ENCODE measurements around the gene STK38.
"Not testable (repeated sequence)": the region's sequence is repeated elsewhere in the genome, so short reads cannot be mapped to it uniquely, and the experiment has no call there.

Gene STK38

DNA sequence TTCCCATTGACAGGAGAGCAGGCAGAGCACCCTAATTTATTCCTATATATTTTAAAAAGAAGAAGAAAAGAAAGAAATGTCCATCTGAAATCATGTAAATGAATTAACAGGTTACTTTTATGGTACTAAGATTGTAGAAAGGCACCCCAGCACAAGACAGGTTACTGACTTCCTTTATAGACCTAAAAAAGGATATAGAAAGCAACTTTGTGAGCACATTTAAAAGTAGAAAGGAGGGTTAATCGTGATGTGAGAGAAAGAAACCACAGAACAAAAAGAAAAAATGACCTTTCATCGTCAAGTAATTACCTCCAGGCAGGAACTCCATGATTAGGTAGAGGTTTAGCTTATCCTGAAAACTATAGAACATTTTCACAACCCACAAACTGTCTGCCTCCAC lies 29.9 kb downstream of the STK38 start:
- FAIRE-seq, result no peak

DNA sequence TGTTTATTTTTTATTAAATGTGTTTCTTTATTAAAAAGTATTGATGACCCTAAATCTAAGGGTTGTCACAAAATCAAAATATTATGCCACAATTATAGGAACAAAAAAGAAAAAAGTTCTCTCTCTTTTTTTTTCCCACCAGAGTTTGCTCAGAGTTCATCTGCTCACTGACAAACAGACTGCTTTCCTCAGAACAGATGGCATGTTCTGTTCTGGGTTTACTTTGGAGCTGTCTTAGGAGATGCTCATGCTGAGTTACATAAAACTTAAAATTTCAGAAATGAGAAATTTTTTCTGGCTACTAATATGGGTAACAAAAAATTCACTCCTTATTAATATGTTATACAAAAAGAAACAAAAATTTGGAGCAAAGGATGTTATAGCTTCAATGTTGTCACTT lies 30.3 kb downstream of the STK38 start:
- no peak for FAIRE-seq

DNA sequence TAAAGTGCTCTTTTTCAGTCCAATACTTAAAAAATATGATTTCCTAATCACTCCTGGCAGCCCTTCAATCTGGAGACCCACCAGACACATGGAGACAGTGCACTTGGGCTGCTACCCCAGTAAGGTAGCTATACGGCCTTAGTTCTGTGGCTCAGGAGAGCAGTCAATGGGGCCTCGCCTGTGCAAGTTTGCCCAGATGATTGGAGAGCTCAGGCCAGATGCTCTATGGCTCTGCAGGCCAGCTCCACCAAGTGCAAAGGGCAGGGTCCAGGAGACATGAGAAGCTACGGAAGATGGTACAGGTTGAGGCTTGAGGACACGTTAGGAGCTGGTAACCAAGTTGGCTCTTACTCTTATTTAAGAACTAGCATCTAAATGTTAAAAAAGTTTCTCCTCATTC lies 30.7 kb downstream of the STK38 start:
- no peak for FAIRE-seq

DNA sequence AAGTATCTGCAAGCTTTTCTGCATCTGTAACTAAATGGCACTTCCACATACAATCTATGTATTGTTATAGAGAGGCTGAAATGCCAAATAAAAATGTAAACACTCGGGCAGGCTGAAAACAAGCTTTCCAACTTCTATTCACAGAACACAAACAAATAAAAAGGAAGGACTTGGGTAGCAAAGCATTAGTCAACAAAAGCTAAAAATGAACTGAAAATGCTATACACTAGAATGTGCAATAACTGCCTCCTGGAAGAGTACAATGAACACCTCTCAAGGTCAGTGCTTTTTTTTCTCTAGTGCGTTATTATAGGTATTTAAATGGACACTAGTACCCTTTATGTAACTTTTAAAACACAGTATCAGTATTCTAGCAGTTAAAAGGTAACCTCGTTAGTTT lies 31.4 kb downstream of the STK38 start:
- FAIRE-seq, result no peak

DNA sequence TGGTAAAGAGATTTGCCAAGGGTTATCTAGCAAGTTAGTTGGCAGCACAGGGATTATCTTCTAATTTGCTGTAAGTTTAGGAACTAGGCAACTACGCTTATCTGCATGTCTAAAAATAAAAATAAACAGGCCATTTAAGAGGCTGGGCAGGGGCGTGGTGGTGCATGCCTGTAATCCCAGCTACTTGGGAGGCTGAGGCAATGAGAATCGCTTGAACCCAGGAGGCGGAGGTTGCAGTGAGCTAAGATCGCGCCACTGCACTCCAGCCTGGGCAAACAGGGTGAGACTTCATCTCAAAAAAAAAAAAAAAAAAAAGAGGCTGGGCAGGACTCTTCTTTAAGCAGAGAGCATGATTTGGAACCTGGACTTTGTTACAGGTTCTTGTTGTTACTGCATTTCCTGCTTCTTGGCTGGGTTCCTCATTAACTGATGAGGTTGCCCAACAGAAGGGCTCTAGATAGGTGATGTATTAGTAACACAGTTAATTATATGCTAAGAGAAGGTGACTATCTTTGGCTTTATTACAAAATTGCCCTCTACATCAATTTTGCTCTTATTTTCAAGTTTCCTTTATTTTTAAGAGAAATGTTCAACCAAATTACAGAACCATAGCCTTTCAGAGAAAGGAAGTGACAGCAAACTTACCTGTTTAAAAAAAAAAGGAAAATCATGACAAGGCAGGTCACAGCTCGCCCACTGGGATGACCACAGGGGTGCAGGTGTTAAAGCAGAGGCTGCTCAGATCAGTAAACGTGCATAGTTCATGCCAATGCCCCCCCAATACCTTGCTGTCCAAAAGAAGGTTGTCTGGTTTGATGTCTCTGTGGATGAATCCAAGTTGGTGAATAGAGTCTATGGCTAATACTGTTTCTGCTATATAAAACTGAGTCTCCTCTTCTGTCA lies 32.5 kb downstream of the STK38 start:
- no peak for FAIRE-seq

DNA sequence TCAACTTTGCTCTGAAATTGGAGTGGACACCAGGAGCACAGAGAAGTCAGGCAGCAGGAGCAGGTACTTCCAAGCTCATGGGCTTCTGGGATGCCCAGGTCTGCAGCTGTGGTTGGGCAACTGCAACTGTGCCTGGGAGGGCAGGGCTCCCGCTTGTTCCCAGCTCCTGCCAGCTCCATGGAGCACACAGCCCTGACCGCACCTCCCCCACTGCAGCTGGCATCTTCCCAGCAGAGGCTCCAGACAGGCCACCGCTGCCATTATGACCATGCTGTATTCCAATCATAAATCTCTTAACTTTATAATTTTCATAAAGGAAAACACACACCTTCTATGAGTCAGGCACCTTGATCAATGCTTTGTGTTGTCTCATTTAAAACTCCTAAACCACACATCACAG lies 36.9 kb downstream of the STK38 start:
- no peak for FAIRE-seq

DNA sequence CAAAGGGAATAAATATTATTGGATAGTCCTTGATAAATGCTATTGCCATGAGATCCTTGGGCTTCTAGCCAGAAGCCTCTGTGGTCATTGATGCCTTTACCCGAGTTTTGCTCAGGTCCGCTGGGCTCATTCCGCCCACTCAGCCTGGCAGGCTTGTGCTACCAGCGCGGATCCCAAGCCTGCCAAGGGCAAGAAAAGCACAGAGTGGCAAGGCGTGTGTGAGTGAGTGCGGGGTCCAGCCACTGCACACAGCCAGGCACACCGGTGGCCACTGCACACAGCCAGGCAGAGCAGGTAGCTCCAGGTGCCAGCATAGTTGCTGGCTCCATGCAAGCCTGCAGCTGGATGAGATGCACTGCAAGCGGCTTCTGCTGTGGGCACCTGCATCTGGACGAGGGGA lies 38.7 kb downstream of the STK38 start:
- no peak for FAIRE-seq

DNA sequence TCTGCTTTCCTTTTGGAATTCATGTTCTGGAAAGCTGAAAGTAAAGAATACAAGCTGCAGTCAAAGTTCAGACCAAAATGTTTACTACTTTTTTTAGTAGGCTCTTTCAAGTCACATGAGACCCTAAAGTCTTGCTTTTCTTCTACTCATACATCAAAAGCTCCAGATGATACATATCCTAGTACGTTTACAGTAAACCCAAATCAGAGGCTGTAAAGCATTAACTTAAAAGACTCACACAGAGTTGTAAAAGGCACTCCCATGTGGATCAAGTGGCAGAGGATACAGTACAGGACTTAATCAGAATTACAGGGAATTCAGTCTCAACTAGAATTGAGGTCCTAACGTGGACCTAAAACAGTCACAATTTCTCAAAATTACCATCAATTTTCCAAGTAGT lies 40.7 kb downstream of the STK38 start:
- FAIRE-seq, result no peak

DNA sequence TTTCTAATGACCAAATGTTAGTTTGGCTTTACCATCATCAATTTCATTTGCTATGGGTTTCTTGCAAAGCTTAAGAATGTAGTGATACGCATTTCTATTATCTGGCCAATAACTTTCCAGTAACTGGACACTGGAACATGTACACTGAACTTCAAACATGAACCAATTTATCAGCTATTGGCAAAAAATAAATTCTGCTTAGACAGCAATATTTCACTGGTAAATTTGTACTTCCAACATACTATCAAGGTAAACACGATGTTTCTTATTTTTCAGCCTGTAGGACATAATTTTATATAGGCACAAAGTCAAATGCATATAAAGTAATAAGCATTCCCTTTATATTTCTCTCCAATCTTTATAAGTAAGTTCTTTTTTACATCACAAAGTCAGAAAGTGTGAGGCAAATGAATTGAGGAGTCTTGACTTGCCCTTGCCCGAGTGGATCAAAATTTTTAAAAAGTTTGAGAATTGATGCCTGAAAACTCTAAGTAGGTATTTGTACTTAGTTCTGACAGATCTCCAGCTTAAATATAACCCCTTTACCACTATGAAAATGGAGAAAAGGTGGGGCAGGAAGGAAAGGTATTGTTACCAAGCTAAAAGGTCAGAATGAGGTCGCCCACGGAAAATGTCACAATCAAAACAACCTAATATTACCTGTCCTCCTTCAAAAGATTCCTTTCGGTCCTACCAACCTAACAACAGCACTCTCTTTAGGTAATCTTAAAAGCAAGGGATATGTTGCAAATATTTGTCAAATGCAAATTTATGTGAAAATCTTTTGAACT lies 41.3 kb downstream of the STK38 start:
- FAIRE-seq, result no peak

DNA sequence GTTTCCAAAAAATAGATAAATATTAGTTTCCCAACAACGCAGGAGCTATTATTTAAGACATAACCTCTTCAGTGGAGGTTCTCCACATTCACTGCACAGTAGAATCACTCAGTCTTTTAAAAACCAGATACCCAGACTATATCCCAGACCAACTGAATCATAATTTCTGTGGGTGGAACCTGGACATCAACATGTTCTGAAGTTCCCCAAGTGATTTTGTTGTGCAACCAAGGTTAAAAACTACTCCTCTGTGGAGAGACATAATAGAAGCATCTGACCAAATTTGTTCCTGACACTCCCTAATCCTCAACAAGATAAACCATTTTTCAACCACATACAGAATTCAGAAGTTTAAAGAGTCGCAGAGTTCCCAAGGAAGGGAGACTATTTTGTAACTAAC lies 42.3 kb downstream of the STK38 start:
- no peak for FAIRE-seq

DNA sequence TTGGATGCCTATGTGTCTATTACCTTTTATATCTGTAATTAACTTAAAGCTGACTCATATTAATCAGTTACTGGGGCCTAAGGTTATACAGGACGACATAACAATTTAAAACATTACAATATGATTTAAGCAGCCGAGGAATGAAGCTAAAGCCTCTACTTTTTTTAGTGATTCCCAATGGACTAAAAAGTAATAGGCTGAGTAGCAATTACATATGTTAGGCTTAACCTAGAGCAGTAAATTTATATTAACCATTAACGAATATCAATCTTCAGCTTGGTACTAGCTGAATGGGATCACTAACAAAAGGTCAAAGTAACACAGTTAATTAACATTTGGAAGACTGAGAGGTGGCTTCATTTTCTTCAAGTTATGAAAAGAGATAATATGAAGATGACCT lies 43.1 kb downstream of the STK38 start:
- no peak for FAIRE-seq

DNA sequence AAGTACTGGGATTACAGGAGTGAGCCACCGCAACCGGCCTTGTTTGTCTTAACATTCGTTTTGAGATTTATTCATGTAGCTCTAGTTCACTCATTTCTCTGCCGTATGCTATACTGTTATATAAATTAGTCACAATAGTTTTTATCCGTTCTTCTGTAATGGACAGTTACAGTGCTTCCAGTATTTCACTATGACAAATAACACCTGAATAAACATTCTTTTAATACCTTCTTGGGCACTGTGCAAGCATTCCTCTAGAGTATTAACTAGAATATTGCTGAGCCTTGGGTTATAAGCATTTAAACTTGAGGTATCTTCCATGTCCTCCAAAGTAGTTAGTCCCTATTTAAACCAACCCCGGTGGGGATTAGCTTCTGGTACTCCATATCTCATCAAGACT lies 45.6 kb downstream of the STK38 start:
- no peak for FAIRE-seq

DNA sequence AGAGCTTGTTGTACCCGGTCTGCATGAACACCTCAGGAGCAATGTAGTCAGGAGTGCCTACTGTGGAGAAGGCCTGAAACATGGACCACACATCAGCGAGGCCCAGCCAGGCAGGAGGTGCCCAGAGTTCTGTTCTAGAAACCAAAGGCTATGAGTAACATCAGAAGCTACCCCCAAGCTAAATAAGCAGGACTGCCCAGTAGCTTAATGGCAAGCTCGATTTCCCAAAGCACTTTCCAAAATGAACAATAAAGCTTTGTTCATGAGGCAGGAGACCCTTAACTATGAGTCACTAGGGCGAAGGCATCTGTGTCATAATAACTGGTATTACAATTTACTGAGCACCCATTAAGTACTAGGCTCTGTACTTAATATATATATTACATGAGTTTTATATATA lies 47.4 kb downstream of the STK38 start:
- no peak for FAIRE-seq

DNA sequence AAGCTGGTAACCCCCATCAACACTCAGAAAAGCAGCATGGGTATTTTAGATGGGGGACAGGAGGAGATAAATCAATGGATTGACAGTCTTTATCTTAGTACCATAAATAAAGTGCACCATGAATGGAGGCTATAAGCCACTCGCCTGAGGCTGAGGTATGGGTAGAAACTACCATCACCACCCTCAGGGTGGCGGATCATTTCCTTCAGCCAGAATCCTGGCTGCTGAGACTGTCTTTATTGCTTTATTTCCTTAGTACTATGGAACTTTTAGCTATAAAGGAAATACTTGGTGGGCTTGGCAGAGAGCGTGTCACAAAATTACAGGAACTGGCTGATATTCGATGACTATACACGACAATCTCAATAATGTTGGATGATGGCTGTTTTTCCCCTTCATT lies 52.2 kb downstream of the STK38 start:
- FAIRE-seq, result no peak

DNA sequence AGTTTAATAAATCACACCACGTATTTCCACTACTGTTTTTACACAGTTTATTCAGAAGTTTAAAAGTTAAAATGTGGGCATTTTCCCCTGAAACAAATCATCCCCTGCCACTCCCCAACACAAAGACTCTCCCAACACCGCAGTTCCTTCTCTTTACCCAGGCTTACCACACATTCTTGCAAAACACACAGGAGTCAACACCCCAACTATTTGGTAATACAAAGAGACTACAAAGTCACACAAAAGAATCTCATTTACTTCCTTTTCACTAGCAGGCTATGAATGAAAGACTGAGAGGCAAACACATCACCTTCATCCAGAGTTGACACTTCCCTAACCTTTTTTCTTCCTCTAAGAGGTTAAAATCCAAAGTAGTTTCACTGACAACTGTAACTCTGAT lies 53.4 kb downstream of the STK38 start:
- no peak for FAIRE-seq

DNA sequence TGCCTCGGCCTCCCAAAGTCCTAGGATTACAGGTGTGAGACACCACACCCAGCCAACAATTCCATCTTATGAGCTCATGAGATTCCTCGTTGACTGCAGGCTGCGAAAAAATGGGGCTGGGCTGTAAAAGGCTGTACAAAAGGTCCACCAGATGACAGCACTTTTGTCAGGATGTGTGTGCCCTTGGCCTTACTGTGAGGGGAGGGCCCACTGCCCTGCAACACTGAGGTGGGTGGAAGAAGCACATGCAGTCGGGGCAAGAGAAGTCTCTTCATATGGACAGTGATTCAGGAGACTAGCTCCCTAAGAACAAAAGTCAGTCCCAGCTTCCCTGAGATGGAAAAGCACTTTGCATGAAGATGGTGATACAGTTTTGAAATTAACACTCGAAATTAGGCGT lies 54.0 kb downstream of the STK38 start:
- FAIRE-seq, result no peak

DNA sequence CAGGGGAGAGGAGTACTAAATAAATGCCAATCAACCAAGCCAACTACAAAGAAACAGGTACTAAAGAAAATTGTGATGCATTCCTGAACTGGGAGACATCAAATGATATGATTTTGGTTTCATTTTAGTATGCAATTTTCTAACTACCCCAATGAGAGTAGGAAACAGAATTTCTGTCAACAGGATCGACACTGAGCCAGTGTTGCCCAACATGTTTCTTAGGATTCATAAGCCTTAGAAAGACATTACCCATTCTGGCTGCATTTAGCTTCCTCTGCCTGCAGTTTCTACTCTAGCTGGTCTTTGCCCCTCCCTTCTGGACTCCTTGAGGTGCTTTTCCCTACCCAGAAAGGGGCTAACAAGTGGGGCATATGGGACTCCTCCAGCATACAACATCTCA lies 54.7 kb downstream of the STK38 start:
- no peak for FAIRE-seq

DNA sequence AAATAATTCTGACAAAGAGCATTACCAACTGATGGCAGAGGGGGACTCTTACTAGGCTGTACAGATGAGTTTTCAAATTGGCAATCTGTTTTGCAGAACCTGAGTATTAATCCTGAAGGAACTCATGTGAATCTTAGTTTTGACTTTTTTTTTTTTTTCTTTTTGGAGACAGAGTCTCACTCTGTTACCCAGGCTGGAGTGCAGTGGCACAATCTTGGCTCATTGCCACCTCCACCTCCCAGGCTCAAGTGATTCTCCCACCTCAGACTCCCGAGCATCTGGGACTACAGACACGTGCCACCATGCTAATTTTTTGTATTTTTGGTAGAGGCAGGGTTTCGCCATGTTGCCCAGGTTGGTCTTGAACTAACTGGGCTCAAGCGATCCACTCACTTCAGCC lies 55.2 kb downstream of the STK38 start:
- no peak for FAIRE-seq

DNA sequence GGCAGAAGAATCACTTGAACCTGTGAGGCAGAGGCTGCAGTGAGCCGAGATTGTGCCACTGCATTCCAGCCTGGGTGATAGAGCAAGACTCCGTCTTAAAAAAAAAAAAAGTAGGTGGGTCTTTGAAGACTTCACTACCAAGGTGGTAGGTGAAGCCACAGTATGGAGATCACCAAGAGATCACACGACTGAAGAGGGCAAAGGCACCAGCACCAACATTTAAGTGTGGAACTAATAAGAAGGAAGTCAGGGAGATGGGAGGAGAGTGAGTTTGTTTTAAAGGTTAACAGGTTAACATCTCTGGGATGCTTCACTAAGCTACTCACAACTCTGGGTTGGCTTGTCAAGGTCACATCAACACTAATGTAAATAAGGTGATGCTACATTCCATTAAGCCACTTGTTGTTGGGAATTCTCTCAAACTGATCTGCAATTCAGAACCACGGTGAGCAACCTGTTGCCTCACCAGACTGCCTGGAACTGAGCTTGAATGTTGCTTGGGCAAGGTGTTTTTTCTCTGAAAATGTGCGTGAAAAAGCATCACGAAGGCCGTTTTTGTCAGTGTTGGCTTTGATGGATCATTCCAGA lies 55.8 kb downstream of the STK38 start:
- no peak for FAIRE-seq

DNA sequence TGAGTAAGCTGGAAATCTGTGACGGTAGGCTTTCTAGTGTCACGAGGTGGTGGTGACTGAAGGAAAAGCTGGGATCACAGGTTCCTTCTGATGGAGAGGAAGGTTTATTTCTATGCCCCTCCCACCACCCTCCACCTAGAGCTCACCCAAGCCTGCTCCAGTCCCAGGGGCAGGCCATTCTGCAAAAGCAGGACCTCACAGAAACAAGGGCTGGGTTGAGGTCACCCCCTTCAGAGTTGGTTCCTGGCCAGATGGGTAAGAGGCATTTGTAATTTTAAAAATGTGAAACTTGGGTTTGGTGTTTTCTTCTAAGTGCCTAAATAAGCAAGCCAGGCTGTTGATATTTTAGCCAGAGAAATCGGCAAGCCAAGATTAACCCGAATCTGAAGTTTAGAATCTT lies 57.9 kb downstream of the STK38 start:
- no peak for FAIRE-seq

DNA sequence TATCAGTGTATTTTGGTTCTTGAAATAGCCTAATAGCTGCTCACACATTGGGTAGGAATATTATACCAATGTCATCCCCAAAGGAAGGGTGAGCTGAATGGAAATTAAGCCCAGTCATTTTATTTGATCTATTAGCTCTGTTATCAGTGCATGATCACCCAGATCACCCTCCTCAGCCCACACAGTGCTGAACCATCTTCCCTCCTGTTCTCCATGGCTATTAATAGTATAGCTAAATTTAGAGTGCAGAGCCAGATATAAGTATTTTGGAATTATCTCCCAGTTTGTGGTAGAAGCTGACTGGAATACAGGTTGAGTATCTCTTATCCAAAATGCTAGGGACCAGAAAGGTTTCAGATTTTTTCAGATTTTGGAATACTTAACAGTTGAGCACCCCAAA lies 59.1 kb downstream of the STK38 start:
- FAIRE-seq, result no peak

DNA sequence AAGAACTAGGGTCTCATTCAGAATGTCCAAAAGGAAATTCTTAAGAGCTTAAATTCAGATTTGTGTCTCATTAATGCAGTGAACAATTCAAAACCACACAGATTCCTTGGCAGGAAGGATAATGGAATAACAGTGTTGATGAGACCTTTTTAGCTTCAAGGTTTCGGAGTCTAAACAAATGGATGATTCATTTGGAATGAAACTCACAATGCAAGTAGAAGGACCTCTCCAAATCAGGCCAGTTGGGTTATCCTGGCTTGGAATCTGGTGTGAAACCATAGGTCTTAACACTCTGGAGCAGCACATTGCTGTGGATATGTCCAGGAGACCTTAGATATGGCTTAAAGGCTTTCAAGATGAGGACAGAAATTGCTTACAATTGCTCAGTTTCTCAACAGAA lies 59.6 kb downstream of the STK38 start:
- no peak for FAIRE-seq

DNA sequence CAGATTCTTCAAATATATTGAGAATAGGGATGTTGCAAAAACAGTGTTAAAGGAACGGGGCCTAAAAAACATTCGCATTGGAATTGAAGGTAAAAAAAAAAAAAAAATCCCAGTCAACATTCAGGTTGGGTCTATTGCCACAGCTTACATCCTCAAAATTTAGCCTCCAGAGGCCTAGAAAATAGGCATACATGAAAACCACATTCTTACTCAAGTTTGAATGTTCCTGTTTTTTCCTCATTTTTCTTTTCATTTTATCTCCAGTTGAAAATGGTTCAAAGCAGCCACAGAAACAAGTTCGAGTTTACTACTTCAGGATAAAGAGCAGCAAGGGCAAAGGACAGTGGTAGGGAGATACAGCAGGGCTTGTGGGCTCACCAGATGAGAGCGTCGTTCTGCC lies 62.5 kb downstream of the STK38 start:
- no peak for FAIRE-seq

DNA sequence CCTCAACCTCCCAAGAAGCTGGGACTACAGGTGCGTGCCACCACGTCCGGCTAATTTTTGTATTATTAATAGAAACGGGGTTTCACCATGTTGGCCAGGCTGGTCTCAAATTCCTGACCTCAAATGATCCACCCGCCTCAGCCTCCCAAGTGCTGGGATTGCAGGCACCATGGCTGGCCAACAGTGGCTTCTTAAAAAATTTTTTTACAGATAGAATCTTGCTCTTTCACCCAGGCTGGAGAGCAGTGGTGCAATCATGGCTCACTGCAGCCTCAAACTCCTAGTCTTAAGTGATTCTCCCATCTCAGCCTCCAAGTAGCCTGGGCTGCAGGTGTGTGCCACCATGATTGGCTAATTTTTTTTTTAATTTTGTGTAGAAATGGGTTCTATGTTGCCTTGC lies 64.0 kb downstream of the STK38 start:
- not testable (repeated sequence) for FAIRE-seq

All from G401.6 (cell line).